ENCODE measurements around the gene NLRC5. TPM values are rescaled to one million over a fixed set of nuclear protein-coding genes. Genes with fewer than 3 reads are reported as not detected.
"Not testable (repeated sequence)": the region's sequence is repeated elsewhere in the genome, so short reads cannot be mapped to it uniquely, and the experiment has no call there.

The NLRC5 gene
- total RNA-seq, 2 donors from 2014 or later: 78.1 to 79.7 TPM

DNA sequence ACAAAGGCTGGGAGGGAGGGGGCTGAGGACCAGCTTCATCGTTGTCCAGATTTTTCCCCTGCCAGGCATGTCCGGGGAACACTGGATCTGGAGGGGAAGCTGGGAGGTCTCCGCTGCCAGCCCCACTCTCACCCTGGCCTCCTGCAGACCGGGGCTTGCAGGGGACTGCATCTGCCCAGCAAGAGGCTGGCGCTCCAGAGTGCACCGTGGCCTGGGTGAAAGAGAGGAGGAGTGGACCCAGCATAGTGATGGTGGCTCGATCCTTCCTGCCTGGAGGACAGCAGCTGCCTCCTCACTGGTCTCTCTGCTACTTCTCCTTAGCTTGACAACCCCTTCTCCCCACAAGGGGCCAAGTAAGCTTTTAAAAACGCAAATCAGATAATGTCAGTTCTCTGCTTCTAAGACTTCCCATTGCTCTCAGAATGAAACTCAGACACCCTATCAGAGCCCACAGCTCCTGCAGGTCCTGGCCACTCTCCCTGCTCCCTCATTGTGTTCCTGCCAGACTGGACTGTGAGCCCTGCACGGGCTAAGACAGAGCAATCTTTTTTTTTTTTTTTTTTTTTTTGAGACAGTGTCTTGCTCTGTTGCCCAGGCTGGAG is 118.1 kb downstream of the NLRC5 start:
- Histone ChIP-seq H3K9me3 (no peaks in the 10 kb centered on the region), H3K4me1 (no peaks in the 10 kb centered on the region), H3K27me3 (no peaks in the 10 kb centered on the region), H3K27ac (no peak overlapping the region), H3K4me3 (no peak overlapping the region), H3K9ac (ENCODE audit: low read depth in 2 of 2, low read length in 2 of 2) (no peak overlapping the region), H3K36me3 (no peaks in the 10 kb centered on the region)
- DNase-seq: no peak
- TF ChIP-seq, protein P1, sequence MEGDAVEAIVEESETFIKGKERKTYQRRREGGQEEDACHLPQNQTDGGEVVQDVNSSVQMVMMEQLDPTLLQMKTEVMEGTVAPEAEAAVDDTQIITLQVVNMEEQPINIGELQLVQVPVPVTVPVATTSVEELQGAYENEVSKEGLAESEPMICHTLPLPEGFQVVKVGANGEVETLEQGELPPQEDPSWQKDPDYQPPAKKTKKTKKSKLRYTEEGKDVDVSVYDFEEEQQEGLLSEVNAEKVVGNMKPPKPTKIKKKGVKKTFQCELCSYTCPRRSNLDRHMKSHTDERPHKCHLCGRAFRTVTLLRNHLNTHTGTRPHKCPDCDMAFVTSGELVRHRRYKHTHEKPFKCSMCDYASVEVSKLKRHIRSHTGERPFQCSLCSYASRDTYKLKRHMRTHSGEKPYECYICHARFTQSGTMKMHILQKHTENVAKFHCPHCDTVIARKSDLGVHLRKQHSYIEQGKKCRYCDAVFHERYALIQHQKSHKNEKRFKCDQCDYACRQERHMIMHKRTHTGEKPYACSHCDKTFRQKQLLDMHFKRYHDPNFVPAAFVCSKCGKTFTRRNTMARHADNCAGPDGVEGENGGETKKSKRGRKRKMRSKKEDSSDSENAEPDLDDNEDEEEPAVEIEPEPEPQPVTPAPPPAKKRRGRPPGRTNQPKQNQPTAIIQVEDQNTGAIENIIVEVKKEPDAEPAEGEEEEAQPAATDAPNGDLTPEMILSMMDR (IDR thresholded peaks at IDR 0.05): no peak
- intact Hi-C loops (cut with DNase I): no loop called here

DNA sequence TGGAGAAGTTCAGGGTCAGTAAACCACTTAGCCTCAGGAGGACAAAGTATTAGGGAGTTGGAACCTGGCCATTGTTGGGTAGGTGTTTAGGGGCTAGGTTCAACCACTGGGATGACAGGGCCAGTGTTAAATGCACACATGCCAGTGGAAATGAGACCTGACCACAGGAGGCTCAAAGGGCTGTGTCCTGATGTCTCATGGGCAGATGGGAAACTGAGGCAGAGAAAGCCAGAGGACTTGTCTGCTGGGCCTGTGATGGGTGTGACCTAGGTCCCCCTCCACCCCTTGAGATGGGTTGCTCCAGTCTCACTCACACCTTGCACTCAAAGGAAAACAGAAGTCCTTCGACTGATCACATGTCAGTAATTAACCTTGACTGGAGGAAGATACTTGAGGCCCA is 119.1 kb downstream of the NLRC5 start:
- no peak for DNase-seq
- no peaks in the 10 kb centered on the region for H3K36me3 ChIP-seq
- intact Hi-C loops (cut with DNase I): no loop called here
- no peaks in the 10 kb centered on the region for H3K4me1 ChIP-seq
- H3K4me3 ChIP-seq: no peak overlapping the region
- H3K27ac ChIP-seq: no peak overlapping the region
- no peak overlapping the region for H3K9ac ChIP-seq (ENCODE audit: low read depth in 2 of 2, low read length in 2 of 2)
- no peaks in the 10 kb centered on the region for H3K9me3 ChIP-seq
- H3K27me3 ChIP-seq: no peaks in the 10 kb centered on the region
- TF ChIP-seq, protein P1 (IDR thresholded peaks at IDR 0.05): no peak

DNA sequence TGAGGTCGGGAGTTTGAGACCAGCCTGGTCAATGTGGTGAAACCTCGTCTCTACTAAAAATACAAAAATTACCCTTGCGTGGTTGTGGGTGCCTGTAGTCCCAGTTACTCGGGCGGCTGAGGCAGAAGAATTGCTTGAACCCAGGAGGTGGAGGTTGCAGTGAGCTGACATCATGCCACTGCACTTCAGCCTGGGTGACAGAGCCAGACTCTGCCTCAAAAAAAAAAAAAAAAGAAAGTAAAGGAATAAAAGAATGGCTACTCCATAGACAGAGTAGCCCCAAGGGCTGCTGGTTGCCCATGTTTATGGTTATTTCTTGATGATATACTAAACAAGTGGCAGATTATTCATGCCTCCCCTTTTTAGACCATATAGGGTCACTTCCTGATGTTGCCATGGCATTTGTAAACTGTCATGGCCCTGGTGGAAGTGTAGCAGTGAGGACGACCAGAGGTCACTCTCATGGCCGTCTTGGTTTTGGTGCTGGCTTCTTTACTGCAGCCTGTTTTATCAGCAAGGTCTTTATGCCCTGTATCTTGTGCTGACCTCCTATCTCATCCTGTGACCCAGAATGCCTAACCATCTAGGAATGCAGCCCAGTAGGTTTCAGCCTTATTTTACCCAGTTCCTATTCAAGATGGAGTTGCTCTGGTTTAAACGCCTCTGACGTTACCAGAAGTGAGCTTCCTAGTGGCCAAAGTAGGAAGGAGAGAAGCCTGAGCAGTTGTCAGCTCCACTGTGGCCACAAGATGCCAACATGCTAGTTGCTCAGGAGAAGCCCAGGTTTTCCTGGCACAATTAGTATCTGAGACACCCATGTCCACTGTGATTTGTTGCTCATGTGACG is 120.1 kb downstream of the NLRC5 start:
- H3K9me3 ChIP-seq; intact Hi-C loops (cut with DNase I); DNase-seq; H3K4me3 ChIP-seq; H3K9ac ChIP-seq (ENCODE audit: low read depth in 2 of 2, low read length in 2 of 2); H3K4me1 ChIP-seq; H3K36me3 ChIP-seq; H3K27me3 ChIP-seq; H3K27ac ChIP-seq: not testable (repeated sequence)

DNA sequence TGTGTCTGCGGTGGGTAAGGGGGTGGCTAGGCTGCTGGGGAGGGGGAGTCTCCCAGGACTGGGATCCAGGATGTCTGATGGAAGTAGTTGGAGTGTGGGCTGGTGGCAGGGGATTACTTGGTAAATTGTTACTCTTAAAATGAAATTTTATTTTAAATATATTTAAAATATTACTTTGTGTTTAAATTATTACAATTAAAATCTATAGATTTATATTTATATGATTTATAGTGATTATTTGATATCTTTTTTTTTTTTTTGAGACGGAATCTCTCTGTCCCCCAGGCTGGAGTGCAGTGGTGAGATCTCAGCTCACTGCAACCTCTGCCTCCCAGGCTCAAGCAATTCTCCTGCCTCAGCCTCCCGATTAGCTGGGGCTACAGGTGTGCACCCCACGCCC is 121.6 kb downstream of the NLRC5 start:
- H3K27me3 ChIP-seq: no peaks in the 10 kb centered on the region
- TF ChIP-seq, protein P1 (IDR thresholded peaks at IDR 0.05): no peak
- no peak for DNase-seq
- H3K9me3 ChIP-seq: no peaks in the 10 kb centered on the region
- H3K9ac ChIP-seq (ENCODE audit: low read depth in 2 of 2, low read length in 2 of 2): no peak overlapping the region
- no peak overlapping the region for H3K27ac ChIP-seq
- H3K4me1 ChIP-seq: no peaks in the 10 kb centered on the region
- H3K36me3 ChIP-seq: no peaks in the 10 kb centered on the region
- H3K4me3 ChIP-seq: no peak overlapping the region
- intact Hi-C loops (cut with DNase I): no loop called here

DNA sequence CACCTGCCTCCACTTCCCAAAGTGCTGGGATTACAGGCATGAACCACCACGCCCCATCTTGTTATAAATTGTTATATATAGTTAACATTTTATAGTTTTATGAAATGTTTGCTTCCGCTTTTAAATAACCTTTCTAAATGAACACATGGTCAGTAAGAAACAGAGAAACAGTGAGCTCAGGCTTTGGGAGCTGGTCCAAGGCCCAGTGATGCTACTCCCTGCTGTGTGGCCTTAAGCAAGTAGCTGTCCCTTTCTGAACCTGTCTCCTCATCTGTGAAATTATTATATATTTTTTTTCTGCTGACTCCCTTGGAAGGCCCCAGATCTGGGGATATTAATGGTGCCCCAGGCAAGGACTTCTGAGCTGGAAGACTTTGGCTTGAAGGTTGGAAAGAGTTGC is 122.1 kb downstream of the NLRC5 start:
- intact Hi-C loops (cut with DNase I): no loop called here
- H3K9me3 ChIP-seq: no peaks in the 10 kb centered on the region
- no peak overlapping the region for H3K9ac ChIP-seq (ENCODE audit: low read depth in 2 of 2, low read length in 2 of 2)
- H3K36me3 ChIP-seq: no peaks in the 10 kb centered on the region
- H3K27ac ChIP-seq: no peak overlapping the region
- H3K4me1 ChIP-seq: no peaks in the 10 kb centered on the region
- DNase-seq: no peak
- H3K27me3 ChIP-seq: no peaks in the 10 kb centered on the region
- TF ChIP-seq, protein P1 (IDR thresholded peaks at IDR 0.05): no peak
- no peak overlapping the region for H3K4me3 ChIP-seq
